ENCODE measurements around the gene ZNF787. TPM values are rescaled to one million over a fixed set of nuclear protein-coding genes. Genes with fewer than 3 reads are reported as not detected.
"Not testable (repeated sequence)": the region's sequence is repeated elsewhere in the genome, so short reads cannot be mapped to it uniquely, and the experiment has no call there.

ZNF787 gene
- total and polyA plus RNA-seq, 3 donors from 2014 or later, result 22.3 to 41.4 (median 35.7) TPM

- H3K4me1 ChIP-seq, result peaks cover 11% of the 10 kb centered on the region
- DNase-seq, result no peak
- H3K4me3 ChIP-seq, result no peak overlapping the region
- H3K27me3 ChIP-seq, result no peaks in the 10 kb centered on the region
- TF ChIP-seq POLR2A (IDR thresholded peaks at IDR 0.05) (no peak), CTCF (IDR thresholded peaks at IDR 0.05) (no peak)
- H3K27ac ChIP-seq, result no peak overlapping the region
- 90% methylated on average over 25 of the region's 25 CpGs for WGBS, 2 donors
- no peaks in the 10 kb centered on the region for H3K36me3 ChIP-seq (ENCODE audit: low read depth, missing control alignments)
- no peaks in the 10 kb centered on the region for H3K9me3 ChIP-seq
- intact Hi-C loops (cut with DNase I; ENCODE audit: low total_unique reads), result no loop called here
These were observed 20.0 kb downstream of the ZNF787 start for GRCh38 chr19:56101095-56101494.

GRCh38 chr19:56099638-56100539 lies 21.2 kb downstream of the ZNF787 start:
- Histone ChIP-seq H3K9me3 (no peaks in the 10 kb centered on the region), H3K4me1 (no peaks in the 10 kb centered on the region), H3K27me3 (no peaks in the 10 kb centered on the region), H3K36me3 (ENCODE audit: low read depth, missing control alignments) (no peaks in the 10 kb centered on the region), H3K4me3 (no peak overlapping the region), H3K27ac (no peak overlapping the region)
- TF ChIP-seq POLR2A (IDR thresholded peaks at IDR 0.05) (no peak), CTCF (IDR thresholded peaks at IDR 0.05) (no peak)
- DNase-seq, result no peak
- 93 to 95% methylated on average over 24 to 30 of the region's 31 CpGs for WGBS, 2 donors
- intact Hi-C loops (cut with DNase I; ENCODE audit: low total_unique reads), result no loop called here

GRCh38 chr19:56098731-56099568 lies 22.1 kb downstream of the ZNF787 start:
- TF ChIP-seq CTCF (IDR thresholded peaks at IDR 0.05) (no peak), POLR2A (IDR thresholded peaks at IDR 0.05) (no peak)
- Histone ChIP-seq H3K4me1 (no peaks in the 10 kb centered on the region), H3K27me3 (no peaks in the 10 kb centered on the region), H3K9me3 (no peaks in the 10 kb centered on the region), H3K27ac (no peak overlapping the region), H3K4me3 (no peak overlapping the region), H3K36me3 (ENCODE audit: low read depth, missing control alignments) (no peaks in the 10 kb centered on the region)
- 93 to 94% methylated on average over 17 to 31 of the region's 34 CpGs for WGBS, 2 donors
- intact Hi-C loops (cut with DNase I; ENCODE audit: low total_unique reads), result no loop called here
- DNase-seq, result no peak

GRCh38 chr19:56098237-56098636 lies 22.9 kb downstream of the ZNF787 start:
- H3K27me3 ChIP-seq; H3K4me3 ChIP-seq; H3K36me3 ChIP-seq (ENCODE audit: low read depth, missing control alignments); H3K9me3 ChIP-seq; intact Hi-C loops (cut with DNase I; ENCODE audit: low total_unique reads); H3K4me1 ChIP-seq; H3K27ac ChIP-seq; DNase-seq: not testable (repeated sequence)
- WGBS, 2 donors, result 92 to 93% methylated on average over 13 to 21 of the region's 21 CpGs

- H3K27ac ChIP-seq, result no peak overlapping the region
- TF ChIP-seq POLR2A (IDR thresholded peaks at IDR 0.05), result no peak
- no peak for TF ChIP-seq CTCF (IDR thresholded peaks at IDR 0.05)
- H3K36me3 ChIP-seq (ENCODE audit: low read depth, missing control alignments), result no peaks in the 10 kb centered on the region
- WGBS, 2 donors, result 92 to 100% methylated on average over 1 to 7 of the region's 7 CpGs
- H3K4me1 ChIP-seq, result no peaks in the 10 kb centered on the region
- no peak overlapping the region for H3K4me3 ChIP-seq
- intact Hi-C loops (cut with DNase I; ENCODE audit: low total_unique reads), result no loop called here
- no peaks in the 10 kb centered on the region for H3K9me3 ChIP-seq
- H3K27me3 ChIP-seq, result no peaks in the 10 kb centered on the region
- no peak for DNase-seq
These were observed 23.3 kb downstream of the ZNF787 start for GRCh38 chr19:56097776-56098175.

All from testis (tissue), 3 donors.